ENCODE data around the gene UCP3.

DNA sequence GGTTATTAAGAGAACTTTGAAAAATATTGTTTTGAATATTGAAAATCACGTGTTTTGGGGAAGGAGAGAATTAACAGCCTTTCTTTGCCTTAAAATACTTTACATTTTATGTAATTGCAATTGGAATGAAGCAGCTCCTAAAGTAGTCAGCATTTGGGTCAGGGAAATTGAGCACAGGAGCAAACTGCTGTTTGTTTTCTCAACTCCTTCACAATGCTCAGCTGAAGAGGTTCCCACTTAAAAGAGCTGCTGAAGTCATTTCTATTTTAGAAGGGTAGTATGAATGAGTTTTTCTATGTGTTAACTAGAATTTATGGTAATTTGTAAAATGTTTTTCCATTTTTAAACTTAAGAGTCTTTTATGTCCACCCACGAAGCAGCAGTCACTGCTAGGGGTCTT lies 18.2 kb downstream of the UCP3 start:
- TF ChIP-seq GATA2 (IDR thresholded peaks at IDR 0.05; ENCODE audit: low read depth, low read length): no peak
- TF ChIP-seq GATA3 (IDR thresholded peaks at IDR 0.05; ENCODE audit: low read depth, low read length): no peak

Data from SH-SY5Y (cell line).